Measurements from ENCODE around the gene PDIA3.
"Not testable (repeated sequence)": the region's sequence is repeated elsewhere in the genome, so short reads cannot be mapped to it uniquely, and the experiment has no call there.

Gene PDIA3

GRCh38 chr15:43777267-43777914 is 31.2 kb downstream of the PDIA3 start:
- DNase-seq: peak; percentile 78

- no peak for DNase-seq
These were observed 32.8 kb downstream of the PDIA3 start for GRCh38 chr15:43779016-43779415.

GRCh38 chr15:43789409-43789808 is 43.2 kb downstream of the PDIA3 start:
- DNase-seq: no peak

- peak; percentile 100 for DNase-seq
These were observed 45.9 kb downstream of the PDIA3 start, which contains the start of gene SERF2 for GRCh38 chr15:43791993-43792760. Gene SERF2 (plus strand): TSS chr15:43792320. CDS start chr15:43792377, 57 bp downstream.

- no peak for DNase-seq
These were observed 46.7 kb downstream of the PDIA3 start for GRCh38 chr15:43792761-43793476.

GRCh38 chr15:43793647-43794046 is 47.4 kb downstream of the PDIA3 start:
- no peak for DNase-seq

- no peak for DNase-seq
These were observed 48.2 kb downstream of the PDIA3 start for GRCh38 chr15:43794269-43795037.

GRCh38 chr15:43795197-43795596 is 49.0 kb downstream of the PDIA3 start:
- DNase-seq: no peak

- DNase-seq: no peak
These were observed 49.8 kb downstream of the PDIA3 start for GRCh38 chr15:43795997-43796396.

- DNase-seq: no peak
These were observed 50.3 kb downstream of the PDIA3 start for GRCh38 chr15:43796566-43796965.

GRCh38 chr15:43799209-43799944 is 53.1 kb downstream of the PDIA3 start:
- DNase-seq: no peak

GRCh38 chr15:43799945-43800285 is 53.7 kb downstream of the PDIA3 start, which contains the start of gene SERINC4:
Gene SERINC4 (minus strand): TSS chr15:43800220. CDS start chr15:43799986, 234 bp downstream.
- DNase-seq: no peak

- DNase-seq: peak; percentile 93
These were observed 54.3 kb downstream of the PDIA3 start, which contains the start of gene HYPK for GRCh38 chr15:43800286-43801141. Gene HYPK (plus strand): TSS chr15:43800599. CDS start chr15:43800623, 24 bp downstream.

GRCh38 chr15:43802676-43803075 is 56.4 kb downstream of the PDIA3 start:
- DNase-seq: not testable (repeated sequence)

GRCh38 chr15:43808435-43808950 is 62.3 kb downstream of the PDIA3 start:
- no peak for DNase-seq

- DNase-seq: no peak
These were observed 62.9 kb downstream of the PDIA3 start for GRCh38 chr15:43808960-43809678.

GRCh38 chr15:43815064-43815463 is 68.8 kb downstream of the PDIA3 start:
- not testable (repeated sequence) for DNase-seq

GRCh38 chr15:43821505-43821904 is 75.3 kb downstream of the PDIA3 start:
- no peak for DNase-seq

Data from activated gamma-delta T cell treated with Interleukin-2 at 50 U/mL for 16 hours (primary cell).